GM18507 (cell line): ENCODE results near the gene MTRF1.
"Not testable (repeated sequence)": the region's sequence is repeated elsewhere in the genome, so short reads cannot be mapped to it uniquely, and the experiment has no call there.

Experiments
- DNase-seq: peaks from one replicate; pipeline ENCODE4 v3.0.0; 2011; ENCODE audit warnings: low read depth; ENCODE audit not compliant: insufficient read length; ENCODE audit errors: extremely low spot score
- FAIRE-seq: peaks from 2 replicates; lab custom pipeline; 2011; peaks lifted over from hg19 to GRCh38; lab: Jason Lieb, UNC

Gene MTRF1

DNA sequence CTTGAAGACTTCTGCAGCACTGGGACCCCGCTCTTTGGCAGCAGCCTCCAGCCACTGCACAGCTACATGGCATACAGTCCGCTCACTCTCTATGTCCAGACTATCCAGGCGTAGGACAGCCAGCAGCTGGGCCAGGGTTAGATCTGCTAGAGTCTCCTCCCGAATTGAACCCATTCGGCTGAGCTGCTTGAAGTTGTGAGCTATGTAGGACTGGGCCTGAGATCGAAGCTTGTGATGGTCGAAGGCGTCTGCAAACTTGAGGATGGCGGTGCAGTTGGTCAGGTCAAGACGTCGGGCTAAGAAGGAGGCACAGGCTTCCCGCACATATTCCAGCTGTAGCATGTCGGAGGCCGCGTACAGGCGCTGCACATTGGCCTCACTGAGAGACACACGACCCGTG is 69.9 kb downstream of the MTRF1 start:
- FAIRE-seq (no peak), DNase-seq (no peak)

DNA sequence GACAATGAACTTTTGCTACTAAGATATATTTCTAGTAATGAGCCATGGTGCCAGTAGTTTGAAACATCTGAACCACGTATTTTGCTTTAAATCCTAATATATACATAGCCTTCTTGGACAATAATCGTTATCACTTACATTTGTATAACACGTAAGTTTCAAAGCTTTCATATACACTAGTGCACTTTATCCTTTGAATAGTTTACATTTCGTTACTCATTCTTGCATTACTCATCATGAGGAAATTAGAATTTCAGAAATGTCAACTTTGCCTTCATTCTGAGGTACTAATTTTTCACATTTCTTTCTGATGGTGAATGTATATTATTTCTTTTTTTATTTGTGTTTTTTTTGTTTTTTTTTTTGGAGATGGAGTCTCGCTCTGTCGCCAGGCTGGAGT is 74.8 kb downstream of the MTRF1 start:
- DNase-seq: no peak
- peak; percentile 51 for FAIRE-seq

DNA sequence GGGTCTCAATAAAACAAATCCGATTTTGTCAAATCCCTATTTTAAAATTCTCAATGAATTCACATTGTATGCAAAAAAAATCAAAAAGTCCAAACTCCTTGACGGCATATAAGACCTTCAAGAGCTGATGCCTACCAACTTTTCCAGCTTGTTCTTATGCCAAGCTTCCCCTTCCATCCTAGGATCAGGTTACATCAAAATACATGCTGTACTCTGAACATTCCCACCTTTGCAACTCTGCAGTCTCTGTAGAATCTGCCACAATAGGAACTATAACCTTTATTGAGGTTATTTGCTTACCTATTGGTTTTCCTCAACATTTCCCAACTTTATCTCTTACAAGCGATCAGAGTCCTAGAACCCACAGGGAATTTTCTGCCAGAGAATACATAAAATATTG is 76.9 kb downstream of the MTRF1 start:
- DNase-seq (no peak), FAIRE-seq (no peak)

DNA sequence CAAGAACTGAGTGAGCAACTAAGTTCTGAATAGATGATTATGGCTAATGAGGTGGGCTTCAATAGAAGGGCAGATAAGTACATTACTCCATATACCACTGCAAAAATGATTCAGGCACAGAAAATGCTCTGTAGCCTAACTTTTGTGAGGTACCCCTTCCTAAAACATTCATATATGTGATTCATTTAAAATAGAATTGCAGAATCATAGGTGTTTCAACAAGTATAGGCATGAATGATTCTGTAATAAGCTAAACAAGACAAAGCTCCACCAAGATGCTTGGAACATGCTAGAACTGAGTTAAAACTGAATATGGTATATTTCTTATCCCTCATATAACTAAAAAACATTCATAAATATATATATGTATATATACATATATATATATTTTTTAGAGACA is 81.1 kb downstream of the MTRF1 start:
- DNase-seq (no peak), FAIRE-seq (no peak)

DNA sequence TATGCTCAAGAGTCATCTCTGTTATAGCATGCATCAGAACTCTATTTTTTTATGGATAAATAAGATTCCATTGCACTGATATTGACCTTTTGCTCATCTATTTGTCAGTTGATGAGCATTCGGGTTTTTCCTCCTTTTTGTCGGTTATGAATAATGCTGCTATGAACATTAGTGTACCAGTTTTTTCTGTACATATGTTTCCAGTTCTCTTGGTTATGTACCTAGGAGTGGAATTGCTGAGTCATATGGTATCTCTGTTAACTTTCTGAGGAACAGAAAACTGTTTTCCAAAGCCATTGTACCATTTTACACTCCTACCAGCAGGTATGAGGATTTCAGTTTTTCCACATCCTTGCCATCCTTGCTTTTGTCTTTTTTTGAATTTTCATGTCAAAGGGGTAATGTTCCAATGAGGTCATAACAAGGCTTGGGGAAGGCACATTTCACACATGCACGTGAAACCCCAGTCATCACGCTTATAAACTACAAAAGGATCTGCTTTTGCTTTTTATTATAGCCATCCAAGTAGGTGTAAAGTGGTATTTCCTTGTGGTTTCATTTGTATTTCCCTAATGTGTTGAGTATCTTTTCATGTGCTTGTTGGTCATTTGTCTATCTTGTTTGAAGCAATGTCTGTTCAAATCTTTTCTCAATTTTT is 83.7 kb downstream of the MTRF1 start:
- DNase-seq (no peak), FAIRE-seq (no peak)

DNA sequence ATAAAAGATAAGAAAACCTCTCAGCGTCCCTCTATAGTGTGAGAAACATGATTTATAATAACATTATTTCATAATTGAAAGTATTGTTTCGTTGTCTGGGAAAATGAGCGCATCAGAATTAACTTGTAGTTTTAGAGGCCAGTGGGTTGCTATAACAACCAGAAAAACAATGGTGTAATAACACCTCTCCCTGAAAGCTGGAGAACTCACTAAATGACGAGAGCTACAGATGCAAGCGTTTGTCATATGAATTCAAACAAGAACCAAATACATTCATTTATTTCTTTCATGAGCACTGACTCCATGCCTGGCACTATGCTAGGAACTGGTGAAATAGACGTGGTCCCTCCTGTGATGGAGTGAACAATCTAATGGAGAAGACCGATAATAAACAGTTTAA is 85.3 kb downstream of the MTRF1 start:
- DNase-seq (no peak), FAIRE-seq (no peak)

DNA sequence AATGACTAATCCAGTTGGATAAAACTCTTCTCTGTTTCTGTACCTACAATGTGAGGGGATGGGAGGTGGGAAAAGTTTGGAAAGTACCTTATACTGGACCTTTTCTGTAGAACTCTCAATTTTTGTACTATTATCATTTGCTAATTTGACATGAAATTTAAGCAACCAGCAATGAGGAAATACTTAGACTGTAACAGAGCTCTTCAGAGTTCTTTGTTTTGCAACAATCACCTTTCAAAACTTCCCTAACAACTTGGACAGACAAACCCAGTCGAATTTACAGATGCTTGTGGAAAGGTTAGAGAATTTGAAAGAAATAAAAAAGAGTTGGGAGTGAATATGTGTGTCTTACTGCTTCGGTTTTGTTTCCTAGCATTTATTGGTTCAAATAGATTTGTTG is 85.8 kb downstream of the MTRF1 start:
- DNase-seq: no peak
- no peak for FAIRE-seq

DNA sequence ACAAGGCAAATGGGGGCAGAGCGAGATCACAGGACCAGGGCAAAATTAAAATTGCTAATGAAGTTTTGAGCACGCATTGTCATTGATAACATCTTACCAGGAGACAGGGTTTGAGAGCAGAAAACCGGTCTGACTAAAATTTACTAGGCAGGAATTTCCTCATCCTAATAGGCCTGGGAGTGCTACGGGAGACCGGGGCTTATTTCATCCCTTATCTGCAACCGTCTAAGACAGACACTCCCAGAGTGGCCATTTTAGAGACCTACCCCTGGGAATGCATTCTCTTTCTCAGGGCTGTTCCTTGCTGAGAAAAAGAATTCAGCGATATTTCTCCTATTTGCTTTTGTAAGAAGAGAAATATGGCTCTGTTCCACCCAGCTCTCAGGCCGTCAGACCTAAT is 87.8 kb downstream of the MTRF1 start:
- FAIRE-seq, DNase-seq: not testable (repeated sequence)
